Stimulated activated CD8-positive, alpha-beta memory T cell treated with anti-CD3 and anti-CD28 coated beads, Interleukin-4, amount 100 ng/mL, for 24 hours (primary cell): ENCODE results near the gene PLET1.

ENCODE experiments used
- DNase-seq: peaks from one replicate; pipeline ENCODE4 v3.0.0-alpha.2; 2020; ENCODE audit warnings: low read depth

The PLET1 gene

GRCh38 chr11:112281726-112282125 lies 21.1 kb upstream of the PLET1 start:
- no peak for DNase-seq

- peak; percentile 30 for DNase-seq
These were observed 19.8 kb upstream of the PLET1 start for GRCh38 chr11:112280268-112281126.

GRCh38 chr11:112279901-112280267 lies 19.2 kb upstream of the PLET1 start:
- peak; percentile 62 for DNase-seq

GRCh38 chr11:112278803-112279202 lies 18.1 kb upstream of the PLET1 start:
- DNase-seq = no peak

- no peak for DNase-seq
These were observed 17.3 kb upstream of the PLET1 start for GRCh38 chr11:112277941-112278340.

- DNase-seq = no peak
These were observed 16.4 kb upstream of the PLET1 start for GRCh38 chr11:112277029-112277428.

GRCh38 chr11:112274007-112274783 lies 13.5 kb upstream of the PLET1 start:
- no peak for DNase-seq

- no peak for DNase-seq
These were observed 12.4 kb upstream of the PLET1 start for GRCh38 chr11:112273066-112273465.

- DNase-seq = no peak
These were observed 10.6 kb upstream of the PLET1 start for GRCh38 chr11:112271242-112271641.

GRCh38 chr11:112270551-112271180 lies 10.0 kb upstream of the PLET1 start:
- no peak for DNase-seq

GRCh38 chr11:112269139-112269538 lies 8.5 kb upstream of the PLET1 start:
- DNase-seq = no peak

GRCh38 chr11:112268406-112268805 lies 7.7 kb upstream of the PLET1 start:
- no peak for DNase-seq

GRCh38 chr11:112267188-112267591 lies 6.5 kb upstream of the PLET1 start:
- DNase-seq = no peak

- no peak for DNase-seq
These were observed 5.7 kb upstream of the PLET1 start for GRCh38 chr11:112266410-112266778.

- DNase-seq = no peak
These were observed 5.2 kb upstream of the PLET1 start for GRCh38 chr11:112265659-112266409.

- no peak for DNase-seq
These were observed 5.5 kb downstream of the PLET1 start for GRCh38 chr11:112255067-112255720.

GRCh38 chr11:112253605-112254242 lies 6.9 kb downstream of the PLET1 start:
- no peak for DNase-seq

GRCh38 chr11:112249871-112250610 lies 10.6 kb downstream of the PLET1 start:
- DNase-seq = no peak

GRCh38 chr11:112248201-112248600 lies 12.5 kb downstream of the PLET1 start:
- DNase-seq = no peak

GRCh38 chr11:112247201-112247600 lies 13.5 kb downstream of the PLET1 start:
- no peak for DNase-seq
